ENCODE data around the gene CAPN9.
"Not testable (repeated sequence)": the region's sequence is repeated elsewhere in the genome, so short reads cannot be mapped to it uniquely, and the experiment has no call there.

DNA sequence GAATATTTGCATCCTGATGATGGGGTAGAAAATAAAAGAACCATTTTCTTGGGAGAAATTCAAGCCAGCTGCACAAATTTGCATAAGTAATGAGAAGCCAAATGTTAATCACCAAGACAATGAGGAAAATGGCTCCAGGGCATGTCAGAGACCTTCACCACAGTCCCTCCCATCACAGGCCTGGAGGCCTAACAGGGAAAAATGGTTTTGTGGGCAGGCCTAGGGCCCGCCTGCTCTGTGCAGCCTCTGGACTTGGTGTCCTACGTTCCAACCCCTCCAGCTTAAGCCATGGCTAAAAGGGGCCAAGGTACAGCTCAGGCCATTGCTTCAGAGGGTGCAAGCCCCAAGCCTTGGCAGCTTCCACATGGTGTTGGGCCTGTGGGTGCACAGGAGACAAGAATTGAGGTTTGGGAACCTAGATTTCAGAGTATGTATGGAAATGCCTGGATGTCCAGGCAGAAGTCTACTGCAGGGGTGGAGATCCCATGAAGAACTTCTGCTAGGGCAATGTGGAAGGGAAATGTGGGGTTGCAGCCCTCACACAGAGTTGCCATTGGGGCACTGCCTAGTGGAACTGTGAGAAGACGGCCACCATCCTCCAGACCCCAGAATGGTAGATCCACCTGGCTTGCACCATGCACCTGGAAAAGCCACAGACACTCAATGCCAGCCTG is 25.2 kb upstream of the CAPN9 start:
- TF ChIP-seq, protein P1, sequence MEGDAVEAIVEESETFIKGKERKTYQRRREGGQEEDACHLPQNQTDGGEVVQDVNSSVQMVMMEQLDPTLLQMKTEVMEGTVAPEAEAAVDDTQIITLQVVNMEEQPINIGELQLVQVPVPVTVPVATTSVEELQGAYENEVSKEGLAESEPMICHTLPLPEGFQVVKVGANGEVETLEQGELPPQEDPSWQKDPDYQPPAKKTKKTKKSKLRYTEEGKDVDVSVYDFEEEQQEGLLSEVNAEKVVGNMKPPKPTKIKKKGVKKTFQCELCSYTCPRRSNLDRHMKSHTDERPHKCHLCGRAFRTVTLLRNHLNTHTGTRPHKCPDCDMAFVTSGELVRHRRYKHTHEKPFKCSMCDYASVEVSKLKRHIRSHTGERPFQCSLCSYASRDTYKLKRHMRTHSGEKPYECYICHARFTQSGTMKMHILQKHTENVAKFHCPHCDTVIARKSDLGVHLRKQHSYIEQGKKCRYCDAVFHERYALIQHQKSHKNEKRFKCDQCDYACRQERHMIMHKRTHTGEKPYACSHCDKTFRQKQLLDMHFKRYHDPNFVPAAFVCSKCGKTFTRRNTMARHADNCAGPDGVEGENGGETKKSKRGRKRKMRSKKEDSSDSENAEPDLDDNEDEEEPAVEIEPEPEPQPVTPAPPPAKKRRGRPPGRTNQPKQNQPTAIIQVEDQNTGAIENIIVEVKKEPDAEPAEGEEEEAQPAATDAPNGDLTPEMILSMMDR (IDR thresholded peaks at IDR 0.05) = not testable (repeated sequence)
- not testable (repeated sequence) for TF ChIP-seq EZH2, EZH2phosphoT487 (IDR thresholded peaks at IDR 0.05)

Data from neural progenitor cell (in vitro differentiated cells).